ENCODE measurements around the gene COG8.
"Not testable (repeated sequence)": the region's sequence is repeated elsewhere in the genome, so short reads cannot be mapped to it uniquely, and the experiment has no call there.

The COG8 gene

DNA sequence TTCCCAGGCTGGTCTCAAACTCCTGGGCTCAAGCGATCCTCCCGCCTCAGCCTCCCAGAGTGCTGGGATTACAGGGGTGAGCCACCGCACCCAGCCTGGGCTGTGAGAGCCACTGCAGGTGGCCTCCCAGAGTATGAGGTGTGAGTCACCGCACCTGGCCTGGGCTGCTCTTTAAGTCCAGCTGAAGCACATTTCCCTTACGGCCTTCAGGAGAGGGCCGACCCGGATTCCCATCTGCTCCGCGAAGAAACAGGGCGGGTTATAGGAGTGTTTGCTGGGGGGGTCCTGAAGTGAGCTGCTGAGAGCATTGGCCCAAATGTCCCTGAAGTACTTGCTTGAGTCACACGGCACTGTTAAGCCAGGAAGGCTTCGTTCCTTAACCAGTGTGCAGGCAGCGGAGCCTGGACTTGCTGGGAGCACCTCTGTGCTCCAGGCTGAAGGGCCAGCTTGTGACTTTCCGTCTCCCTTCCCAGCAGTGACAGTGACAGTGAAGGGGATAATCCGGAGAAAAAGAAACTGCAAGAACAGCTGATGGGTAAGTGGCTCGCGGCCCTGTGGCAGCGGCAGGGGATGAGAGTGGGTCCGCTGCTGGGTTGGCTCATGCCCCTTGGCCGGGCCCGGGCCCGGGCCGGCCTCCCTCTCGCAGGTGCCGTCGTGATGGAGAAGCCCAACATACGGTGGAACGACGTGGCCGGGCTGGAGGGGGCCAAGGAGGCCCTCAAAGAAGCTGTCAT, 21.0 kb downstream of the COG8 start:
- no peak for DNase-seq

DNA sequence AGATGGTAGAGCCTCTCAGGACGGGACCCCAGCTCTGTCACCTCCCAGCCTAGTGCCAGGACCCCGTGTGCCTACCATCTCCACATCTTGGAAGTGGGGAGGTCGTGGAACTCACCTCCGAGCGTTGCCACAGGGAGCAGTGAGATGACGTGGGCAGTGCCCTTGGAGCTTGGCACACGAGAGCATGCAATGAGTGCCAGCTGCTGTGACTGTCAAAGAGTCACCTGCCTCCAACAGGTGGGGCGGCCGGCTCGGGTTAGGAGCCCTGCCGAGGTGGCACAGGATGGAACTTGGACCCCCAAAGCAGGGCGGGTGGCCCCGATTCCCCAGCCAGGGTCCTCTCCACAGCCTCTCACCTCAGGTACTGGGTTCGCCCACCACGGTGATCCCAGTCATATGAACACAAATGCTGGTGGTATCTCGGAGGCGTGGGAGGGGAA, 22.7 kb downstream of the COG8 start:
- DNase-seq, result no peak

DNA sequence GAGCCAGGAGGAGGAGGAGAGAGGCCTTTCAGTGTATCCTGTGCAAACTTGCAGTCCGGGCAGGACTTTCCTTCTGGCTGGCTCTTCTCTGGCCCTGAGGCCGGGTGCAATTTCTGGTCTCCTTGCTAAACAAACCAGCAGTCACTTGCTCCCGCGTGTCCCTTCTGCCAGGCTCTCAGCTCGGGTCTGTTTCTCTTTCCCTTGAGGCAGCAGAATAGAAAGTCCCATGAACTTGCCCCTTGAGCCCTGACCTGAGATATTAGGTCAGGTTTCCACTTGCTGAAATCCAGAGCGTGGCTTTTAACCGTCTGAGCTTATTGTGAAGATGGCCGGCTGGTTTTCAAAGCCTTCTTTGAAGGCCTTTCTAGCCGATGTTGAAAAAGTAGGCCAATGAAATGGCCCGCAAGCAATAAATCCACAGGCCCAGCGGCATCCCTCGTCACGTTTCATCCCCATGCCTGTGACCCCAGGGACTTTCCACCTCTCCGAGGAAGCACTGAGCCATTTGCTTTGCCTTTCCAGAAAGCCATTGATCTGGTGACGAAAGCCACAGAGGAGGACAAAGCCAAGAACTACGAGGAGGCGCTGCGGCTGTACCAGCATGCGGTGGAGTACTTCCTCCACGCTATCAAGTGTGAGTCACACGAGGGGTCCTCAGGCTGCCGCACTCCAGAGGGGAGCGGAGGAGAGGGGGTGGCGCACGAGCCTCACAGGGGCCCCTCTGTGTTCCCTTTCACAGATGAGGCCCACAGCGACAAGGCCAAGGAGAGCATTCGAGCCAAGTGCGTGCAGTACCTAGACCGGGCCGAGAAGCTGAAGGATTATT, 23.7 kb downstream of the COG8 start:
- no peak for DNase-seq

DNA sequence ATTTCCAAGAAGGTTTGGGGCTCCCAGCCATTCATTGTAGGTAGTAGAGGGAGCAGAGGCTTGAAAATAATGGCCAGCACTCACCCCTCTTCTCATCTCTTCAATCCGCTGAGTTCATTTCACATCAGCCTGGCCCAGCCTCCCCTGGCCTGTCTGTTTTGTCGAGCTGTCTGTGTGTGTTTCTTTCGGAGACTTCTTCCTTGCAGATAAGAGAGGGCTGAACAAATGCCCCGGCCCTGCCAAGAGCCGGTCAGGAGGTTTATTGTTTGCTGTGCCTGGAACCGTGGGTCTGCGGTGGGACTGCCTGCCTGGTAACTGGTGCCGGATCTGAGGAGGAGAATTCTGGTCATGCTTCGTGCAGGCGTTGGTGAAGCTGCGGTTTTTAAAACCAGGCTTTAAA, 24.8 kb downstream of the COG8 start:
- DNase-seq, result no peak

DNA sequence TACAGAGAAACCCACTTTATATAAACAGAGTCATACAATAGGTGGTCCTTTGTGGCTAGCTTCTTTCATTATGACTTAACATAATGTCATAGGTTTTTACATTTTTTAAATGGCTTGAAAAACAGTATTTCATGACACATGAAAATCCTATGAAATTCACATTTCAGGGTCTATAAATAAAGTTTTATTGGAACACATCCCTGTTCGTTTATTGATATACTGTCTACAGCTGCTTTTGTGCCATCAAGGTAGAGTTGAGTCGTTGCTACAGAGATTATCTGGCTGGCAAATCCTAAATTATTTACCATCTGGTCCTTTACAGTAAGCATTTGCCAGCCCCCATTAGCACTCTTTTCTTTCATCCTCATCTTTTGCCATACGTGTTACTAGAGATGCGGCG, 25.9 kb downstream of the COG8 start:
- no peak for DNase-seq

DNA sequence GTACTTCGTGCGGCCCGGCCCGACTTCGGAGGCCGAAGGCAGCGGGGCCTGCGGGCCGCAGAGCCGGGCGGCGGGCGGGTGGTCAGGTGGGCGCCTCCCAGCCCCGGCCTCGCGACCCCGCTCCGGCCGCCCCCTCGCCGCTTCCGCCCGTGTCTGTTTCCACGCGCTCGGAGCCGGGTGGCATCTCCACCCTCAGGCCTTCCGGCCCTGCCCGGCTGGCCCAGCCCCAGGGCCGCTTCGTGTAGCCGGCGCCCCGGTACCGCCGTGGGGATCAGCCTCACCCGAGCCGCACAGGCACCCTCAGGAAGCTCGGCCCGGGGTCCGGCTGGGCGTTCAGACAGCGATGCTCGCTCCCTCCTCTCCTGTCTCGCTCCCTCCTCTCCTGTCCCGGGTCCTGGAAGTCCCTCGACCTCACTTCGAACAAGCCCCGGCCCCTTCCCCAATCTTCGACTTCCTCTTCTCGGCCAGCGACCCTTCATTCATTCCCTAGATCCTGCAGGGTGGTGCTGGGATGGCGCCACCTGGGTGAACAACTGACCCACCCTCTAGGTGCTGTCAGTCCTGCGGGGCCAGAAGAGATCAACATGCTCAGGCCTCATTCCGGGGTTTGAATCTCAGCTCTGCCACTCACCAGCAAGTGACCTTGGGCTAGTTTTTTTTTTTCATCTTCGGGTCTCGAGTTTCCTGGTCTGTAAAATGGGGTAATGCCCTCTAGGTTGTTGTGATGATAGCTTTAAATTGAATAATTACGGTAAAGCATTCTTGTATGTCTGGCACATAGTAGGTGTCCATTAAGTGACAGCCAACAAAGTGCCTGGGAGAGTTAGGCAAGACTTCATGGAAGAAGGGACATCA, 27.6 kb downstream of the COG8 start:
- DNase-seq, result peak; percentile 43

DNA sequence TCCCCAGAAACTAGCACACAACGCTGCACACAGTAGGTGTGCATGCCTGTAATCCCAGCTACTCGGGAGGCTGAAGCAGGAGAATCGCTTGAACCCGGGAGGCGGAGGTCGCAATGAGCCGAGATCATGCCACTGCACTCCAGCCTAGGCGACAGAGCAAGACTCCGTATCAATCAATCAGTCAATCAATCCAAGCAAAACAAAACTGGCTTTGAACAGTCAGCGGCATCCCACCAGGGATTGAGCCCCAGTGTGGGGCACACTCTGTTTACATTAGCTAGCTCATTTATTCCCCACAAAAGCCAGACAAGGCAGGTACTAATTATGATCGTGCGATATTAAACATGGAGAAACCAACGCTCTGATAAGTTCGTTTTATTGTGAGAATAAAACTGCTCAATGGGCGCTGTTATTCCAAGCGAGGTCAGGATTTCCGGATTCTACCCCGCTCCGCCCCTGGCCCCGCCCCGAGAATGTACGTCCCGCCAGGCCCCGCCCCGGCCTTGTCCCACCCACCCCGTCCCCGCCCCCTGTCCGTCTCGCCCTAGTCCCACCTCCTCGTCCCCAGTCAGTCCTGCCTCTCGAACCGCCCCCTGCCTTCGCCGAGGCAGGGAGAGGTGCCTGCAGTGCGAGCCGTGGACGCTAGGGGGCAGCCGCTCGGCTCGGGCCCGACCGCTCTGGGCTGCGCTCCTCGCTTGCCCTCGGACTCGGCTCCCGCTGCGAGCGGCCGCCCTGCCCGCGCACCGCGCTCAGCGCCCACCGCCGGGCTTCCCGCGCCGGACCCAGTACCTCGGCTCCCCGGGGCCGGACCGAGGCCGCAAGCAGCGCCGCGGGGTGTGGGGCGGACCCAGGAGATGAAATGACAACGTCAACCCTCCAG, 28.5 kb downstream of the COG8 start, which contains the start of gene VPS4A:
Gene VPS4A, plus strand, starts transcription at position 698 of the 880 bp plus-strand sequence. Its CDS starts 162 bp downstream, at position 860.
- peak; percentile 98 for DNase-seq

DNA sequence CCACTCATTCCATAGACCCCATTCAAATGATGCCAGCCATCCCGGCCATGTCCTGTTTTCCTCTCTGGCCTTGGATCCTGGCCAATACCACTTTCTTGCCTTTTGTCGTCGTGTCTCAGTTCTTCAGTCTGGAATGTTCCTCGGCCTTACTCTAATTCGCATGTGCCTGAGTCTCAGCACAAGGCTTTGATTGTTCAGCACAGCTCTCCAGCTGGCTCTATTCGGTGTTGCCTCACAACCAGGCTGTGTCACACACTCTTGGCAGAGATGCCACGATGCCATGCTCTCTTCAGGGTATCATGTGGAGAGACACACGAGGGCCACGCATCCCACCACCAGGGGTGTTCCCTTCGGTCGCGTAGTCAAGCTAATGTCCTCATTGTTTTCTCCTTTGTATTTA, 30.0 kb downstream of the COG8 start:
- no peak for DNase-seq

DNA sequence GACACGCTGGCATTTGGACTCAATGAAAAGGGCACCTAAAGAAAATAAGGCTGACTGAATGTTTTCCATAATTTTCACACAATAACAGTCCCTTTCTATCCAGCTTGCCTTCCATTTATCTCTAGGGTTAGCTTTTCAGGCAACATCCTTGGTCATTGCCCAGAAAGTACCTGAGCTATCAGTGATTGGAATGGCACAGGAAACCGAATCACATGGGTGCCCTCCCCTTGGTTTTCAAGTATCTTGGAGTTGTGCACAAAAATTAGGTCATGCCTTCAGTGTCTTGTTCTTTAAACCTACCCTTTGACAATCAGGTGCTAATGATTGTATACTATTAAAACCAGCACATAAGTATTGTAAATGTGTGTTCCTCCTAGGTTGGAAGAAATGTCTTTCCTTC, 31.5 kb downstream of the COG8 start:
- DNase-seq, result no peak

DNA sequence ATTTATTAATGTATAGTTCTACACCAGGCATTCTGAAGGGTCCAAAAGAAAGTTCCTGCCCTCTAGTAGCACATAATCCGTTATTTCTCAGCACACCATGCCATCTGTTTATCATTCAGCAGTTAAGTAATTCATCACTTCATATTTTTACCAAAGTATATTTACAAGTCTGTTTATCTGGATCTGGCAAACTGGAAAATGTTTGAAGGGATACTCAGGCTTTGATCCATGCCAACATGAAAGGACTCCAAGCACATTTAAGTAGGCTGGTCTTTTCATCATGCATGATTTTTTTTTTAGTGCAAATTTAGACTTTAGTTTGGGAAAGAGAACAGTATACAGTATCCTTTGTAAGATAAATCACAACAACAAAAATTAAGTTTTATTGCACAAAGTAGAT, 32.3 kb downstream of the COG8 start:
- DNase-seq, result no peak

DNA sequence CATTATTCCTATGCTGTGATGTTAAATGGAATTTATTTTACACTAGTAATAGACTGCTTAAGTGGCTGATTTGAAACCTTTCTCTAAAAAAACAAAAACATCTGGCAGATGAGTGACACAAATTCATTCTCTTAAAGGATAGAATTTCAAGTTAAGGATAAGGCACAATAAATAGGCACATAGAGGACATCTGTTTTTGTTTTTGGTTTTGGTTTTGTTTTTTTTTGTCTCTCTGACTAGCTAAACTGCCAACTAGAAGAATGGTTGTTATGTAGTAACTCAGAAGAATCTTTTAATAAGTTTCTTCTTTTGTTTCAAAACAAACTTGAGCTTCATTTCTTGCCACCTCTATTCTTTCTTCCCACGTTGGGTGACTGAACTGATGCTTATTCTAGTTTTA, 33.3 kb downstream of the COG8 start:
- no peak for DNase-seq

DNA sequence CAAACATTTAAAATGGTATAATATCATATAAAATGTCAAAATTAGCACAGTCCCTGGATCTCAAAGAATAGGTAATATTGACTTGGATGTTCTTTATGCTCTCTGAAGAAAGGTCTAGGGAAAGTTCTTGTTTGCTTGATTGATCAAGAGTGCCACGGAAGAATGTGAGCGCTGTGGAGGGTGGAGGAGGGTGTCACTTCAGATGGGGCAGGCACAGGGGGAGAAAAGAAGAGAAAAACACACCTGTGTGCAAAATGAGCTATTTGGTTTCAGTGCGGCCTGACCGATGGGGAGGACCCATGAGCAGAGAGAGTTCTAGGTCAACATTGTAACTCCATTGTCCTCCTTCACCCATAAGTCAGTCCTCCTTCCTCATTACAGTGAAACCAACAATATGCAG, 37.1 kb downstream of the COG8 start:
- no peak for DNase-seq

DNA sequence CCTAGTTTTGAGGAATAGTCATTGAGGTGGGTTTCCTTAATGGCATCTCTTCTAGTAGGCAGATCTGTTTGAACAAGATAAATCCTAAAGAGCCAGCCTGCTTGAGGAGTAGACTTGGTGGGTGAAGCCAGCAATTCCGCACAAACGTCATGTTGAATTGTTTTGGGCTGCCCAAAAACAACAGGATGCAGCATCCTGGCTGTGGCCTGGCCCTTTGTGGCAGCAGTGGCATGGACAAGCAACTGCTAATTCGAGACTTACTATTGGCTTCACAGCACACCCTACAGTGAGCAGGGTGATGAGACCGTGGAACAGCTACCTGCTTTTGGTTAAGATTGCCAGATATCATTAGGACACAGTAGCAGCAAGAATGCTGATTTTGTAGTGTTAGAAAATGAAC, 37.5 kb downstream of the COG8 start:
- DNase-seq, result no peak

DNA sequence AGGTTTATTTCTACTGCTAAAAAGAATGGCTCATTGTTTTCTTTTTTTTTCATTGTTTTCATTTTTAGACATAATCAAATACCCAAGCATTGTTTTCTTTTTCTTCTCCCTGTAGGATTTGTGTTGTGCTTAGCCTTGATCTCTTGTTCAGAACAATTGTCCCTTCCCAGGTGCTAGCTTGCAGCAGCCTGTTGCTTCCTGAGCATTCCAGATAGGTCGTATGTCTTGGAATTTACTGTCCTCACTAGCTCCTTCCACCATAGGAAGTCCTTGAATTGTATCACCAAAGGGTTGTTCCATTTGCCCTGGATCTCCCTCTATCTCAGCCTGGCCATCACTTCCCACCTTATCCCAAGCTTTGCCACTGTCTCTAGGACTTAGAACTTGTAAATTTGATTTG, 38.2 kb downstream of the COG8 start:
- DNase-seq, result no peak

DNA sequence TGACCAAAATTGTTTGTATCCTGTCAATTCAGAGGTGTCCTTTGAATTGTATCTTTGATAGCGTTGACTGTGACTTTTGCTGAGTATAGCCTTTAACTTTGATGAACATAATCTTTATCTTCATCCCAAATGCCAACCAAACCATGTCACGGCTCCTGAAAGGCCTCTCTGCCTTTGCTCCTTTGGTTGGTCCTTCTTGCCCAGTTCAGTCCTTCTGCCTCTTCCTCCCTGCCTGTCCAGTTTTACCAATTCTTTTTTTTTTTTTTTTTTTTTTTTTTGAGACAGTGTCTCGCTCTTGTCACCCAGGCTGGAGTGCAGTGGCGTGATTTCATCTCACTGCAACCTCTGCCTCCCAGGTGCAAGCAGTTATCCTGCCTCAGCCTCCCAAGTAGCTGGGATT, 41.1 kb downstream of the COG8 start:
- DNase-seq, result no peak

DNA sequence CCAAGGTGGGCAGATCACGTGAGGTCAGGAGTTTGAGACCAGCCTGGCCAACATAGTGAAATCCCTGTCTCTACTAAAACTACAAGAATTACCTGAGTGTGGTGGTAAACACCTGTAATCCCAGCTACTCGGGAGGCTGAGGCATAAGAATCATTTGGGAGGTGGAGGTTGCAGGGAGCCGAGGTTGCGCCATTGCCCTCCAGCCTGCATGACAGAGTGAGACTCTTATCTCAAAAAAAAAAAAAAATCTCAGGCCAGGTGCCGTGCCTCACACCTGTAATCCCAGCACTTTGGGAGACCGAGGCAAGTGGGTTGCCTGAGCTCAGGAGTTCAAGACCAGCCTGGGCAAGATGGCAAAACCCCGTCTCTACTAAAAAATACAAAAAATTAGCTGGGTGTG, 42.6 kb downstream of the COG8 start:
- DNase-seq, result not testable (repeated sequence)

DNA sequence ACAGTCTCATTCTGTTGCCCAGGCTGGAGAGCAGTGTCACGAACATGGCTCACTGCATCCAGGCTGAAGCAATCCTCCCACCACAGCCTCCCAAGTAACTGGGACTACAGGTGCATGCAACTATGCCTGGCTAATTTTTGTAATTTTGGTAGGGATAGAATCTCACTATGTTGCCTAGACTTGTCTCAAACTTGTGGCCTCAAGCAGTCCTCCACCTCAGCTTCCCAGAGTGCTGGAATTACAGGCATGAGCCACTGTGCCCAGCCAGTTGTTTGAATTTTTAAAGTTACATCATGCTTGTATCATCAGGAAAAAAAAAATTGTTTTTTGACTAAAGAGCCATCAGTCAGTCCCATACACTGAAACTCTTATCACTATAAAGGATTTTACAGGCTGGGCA, 45.3 kb downstream of the COG8 start:
- DNase-seq, result no peak

DNA sequence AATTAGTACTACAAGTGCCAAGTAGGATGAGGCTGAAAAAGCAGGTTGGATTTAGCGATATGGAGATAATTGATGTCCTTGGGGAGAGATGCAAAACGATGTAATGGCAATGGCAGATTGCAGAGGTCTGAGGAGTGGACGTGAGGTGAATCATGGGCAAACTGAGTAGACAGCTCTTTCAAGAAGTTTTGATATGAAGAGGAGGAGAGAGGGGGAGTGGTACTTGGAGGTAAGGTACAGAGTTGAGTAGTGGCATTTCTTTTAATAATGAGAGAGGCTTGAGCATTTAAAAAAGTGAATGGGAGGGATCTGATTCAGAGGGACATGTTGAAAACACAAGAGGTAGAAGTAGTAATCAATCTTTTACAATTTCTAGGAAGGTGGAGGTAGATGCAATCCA, 46.0 kb downstream of the COG8 start:
- no peak for DNase-seq

DNA sequence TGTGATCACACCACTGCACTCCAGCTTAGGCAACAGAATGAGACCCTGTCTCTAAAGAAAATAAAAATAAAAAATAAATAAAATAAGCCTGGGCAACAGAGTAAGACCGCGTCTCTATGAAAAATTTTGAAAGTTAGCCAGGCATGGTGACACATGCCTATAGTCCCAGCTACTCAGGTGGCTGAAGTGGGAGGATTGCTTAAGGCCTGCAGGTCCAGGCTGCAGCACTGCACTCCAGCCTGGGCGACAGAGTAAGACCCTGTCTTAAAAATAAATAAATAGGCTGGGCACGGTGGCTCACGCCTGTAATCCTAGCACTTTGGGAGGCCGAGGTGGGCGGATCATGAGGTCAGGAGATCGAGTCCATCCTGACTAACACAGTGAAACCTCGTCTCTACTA, 47.7 kb downstream of the COG8 start:
- DNase-seq, result not testable (repeated sequence)

DNA sequence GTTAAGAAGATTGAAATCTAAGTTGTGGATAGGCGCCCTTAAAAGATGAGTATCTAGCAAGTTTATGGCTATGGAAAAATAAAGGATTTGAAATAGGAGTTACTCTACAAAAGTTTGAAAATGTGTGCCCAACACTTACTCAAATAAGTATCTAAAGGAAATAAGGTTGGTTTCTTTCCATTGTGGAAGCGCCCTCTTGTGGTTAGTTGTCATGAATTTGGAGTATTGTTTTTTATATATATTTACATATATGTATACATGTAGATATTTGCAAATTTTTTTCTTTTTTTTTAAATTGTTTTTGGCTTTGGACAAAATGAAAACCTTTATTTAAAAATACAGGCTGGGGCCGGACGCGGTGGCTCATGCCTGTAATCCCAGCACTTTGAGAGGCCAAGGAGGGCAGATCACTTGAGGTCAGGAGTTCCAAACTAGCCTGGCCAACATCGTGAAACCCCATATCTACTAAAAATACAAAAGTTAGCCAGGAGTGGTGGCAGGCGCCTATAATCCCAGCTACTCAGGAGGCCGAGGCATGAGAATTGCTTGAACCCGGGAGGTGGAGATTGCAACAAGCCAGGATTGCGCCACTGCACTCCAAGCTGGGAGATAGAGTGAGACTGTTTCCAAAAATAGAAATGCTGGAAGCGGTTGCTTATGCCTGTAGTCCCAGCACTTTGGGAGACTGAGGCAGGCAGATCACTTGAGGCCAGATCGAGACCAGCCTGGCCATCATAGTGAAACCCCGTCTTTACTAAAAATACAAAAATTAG, 52.2 kb downstream of the COG8 start:
- no peak for DNase-seq

DNA sequence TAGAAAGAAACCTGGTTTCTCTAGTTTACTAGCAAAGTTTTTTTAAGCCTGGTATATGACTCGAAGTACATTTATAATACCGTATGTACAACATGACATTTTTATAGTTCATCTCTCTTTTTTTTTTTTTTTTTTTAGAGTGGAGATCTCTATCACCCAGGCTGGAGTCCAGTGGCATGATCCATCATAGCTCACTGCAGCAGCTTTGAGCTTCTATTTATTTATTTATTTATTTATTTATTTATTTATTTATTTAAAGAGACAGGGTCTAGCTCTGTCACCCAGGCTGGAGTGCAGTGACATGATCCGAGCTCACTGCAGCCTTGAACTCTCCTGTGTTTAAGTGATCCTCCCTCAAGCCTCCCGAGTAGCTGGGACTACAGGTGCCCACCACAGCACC, 54.1 kb downstream of the COG8 start:
- no peak for DNase-seq

DNA sequence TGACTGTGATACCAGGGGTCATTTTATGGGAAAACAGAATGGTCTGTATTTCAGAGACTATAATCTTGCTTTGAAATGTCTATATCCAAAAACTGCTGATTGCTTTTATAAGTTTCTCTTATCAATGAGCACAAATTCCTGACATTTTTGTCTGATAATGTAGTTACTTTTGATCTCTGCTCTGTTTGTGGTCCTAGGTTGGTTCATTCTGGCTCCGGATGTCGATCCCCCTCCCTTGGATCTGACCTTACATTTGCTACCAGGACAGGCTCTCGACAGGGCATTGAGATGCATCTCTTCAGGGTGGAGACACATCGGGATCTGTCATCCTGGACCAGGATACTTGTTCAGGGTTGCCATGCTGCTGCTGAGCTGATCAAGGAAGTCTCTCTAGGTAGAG, 55.5 kb downstream of the COG8 start:
- DNase-seq, result no peak

Measured in activated naive CD4-positive, alpha-beta T cell treated with Interleukin-2 at 50 U/mL for 16 hours (primary cell).